Measurements from ENCODE around the gene NSMF.

NSMF gene

DNA sequence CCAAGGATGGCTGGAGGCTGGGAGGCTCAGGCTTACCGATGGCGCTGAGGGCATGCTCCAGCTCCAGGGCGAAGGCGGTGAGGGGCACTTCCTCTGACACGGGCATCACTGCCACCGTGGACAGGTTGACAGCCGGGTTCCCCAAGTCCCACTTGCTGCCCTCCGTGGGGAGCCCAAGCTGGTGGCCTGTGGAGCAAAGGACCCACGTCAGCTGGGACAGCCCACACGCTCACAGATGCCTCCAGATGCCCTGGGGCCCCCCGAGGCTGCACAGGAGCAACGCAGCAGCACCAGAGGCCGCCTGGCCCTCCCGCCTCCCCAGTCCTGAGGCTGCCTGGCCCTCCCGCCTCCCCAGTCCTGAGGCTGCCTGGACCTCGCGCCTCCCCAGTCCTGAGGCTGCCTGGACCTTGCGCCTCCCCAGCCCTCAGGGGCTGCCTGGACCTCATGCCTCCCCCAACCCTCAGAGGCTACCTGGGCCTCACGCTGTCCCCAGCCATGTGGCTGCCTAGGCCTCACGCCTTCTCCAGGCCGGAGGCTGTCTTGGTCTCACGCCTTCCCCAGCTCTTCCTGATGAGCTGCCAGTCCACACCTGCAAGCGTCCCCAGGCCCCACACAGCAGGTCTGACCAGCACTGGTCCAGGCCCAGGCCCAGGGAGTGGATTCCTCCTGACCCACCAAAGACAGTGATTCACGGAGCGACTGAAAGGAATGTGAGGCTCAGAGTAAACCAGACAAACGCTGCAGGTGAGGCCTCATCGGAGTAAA, 25.6 kb upstream of the NSMF start:
- H3K27ac Mint-ChIP-seq: no peak overlapping the region
- no peaks in the 10 kb centered on the region for H3K9me3 Mint-ChIP-seq
- TF ChIP-seq, protein P1, sequence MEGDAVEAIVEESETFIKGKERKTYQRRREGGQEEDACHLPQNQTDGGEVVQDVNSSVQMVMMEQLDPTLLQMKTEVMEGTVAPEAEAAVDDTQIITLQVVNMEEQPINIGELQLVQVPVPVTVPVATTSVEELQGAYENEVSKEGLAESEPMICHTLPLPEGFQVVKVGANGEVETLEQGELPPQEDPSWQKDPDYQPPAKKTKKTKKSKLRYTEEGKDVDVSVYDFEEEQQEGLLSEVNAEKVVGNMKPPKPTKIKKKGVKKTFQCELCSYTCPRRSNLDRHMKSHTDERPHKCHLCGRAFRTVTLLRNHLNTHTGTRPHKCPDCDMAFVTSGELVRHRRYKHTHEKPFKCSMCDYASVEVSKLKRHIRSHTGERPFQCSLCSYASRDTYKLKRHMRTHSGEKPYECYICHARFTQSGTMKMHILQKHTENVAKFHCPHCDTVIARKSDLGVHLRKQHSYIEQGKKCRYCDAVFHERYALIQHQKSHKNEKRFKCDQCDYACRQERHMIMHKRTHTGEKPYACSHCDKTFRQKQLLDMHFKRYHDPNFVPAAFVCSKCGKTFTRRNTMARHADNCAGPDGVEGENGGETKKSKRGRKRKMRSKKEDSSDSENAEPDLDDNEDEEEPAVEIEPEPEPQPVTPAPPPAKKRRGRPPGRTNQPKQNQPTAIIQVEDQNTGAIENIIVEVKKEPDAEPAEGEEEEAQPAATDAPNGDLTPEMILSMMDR (IDR thresholded peaks at IDR 0.05; ENCODE audit: unreplicated experiment in 3 of 3): no peak
- H3K27me3 Mint-ChIP-seq (ENCODE audit: low read depth): peaks cover 4% of the 10 kb centered on the region
- H3K4me3 Mint-ChIP-seq: no peak overlapping the region
- no peaks in the 10 kb centered on the region for H3K36me3 Mint-ChIP-seq (ENCODE audit: low read depth)
- no peaks in the 10 kb centered on the region for H3K4me1 Mint-ChIP-seq

DNA sequence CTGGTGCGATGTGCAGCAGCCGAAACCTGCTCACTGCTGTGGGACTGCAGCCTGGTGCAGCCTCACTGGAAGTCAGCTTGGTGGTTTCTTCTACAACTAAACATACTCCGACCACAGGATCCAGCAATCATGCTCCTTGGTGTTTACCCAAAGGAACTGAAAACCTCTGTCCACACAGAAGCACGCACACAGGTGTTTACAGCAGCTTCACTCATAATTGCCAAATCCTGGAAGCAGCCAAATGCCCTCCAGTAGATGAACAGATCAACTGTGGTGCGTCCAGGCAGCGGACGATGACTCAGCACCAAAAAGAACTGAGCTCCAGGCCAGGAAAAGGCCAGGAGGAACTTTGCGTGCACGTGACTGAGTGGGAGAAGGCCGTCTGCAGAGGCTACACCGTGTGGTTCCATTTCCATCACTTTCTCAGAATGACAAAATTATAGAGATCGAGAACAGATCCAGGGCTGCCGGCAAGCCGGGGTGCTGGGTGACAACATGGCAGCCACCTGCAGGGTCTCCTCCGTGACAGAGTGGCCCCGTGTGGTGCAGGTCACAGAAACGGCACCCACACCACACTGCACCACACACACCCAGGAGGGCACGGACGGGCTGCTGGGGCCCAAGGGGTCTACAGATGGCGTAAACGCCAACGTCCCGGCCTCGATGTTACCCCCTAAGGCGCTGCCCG, 23.1 kb upstream of the NSMF start:
- no peaks in the 10 kb centered on the region for H3K9me3 Mint-ChIP-seq
- H3K4me3 Mint-ChIP-seq: no peak overlapping the region
- H3K36me3 Mint-ChIP-seq (ENCODE audit: low read depth): no peaks in the 10 kb centered on the region
- no peak overlapping the region for H3K27ac Mint-ChIP-seq
- peaks cover 6% of the 10 kb centered on the region for H3K4me1 Mint-ChIP-seq
- TF ChIP-seq, protein P1 (IDR thresholded peaks at IDR 0.05; ENCODE audit: unreplicated experiment in 3 of 3): no peak
- peaks cover 4% of the 10 kb centered on the region for H3K27me3 Mint-ChIP-seq (ENCODE audit: low read depth)

GRCh38 chr9:137480686-137481683, 21.9 kb upstream of the NSMF start:
- no peaks in the 10 kb centered on the region for H3K36me3 Mint-ChIP-seq (ENCODE audit: low read depth)
- H3K4me1 Mint-ChIP-seq: peaks cover 6% of the 10 kb centered on the region
- no peak overlapping the region for H3K4me3 Mint-ChIP-seq
- H3K9me3 Mint-ChIP-seq: peaks cover 5% of the 10 kb centered on the region
- no peak overlapping the region for H3K27ac Mint-ChIP-seq
- H3K27me3 Mint-ChIP-seq (ENCODE audit: low read depth): peaks cover under 1% of the 10 kb centered on the region
- TF ChIP-seq, protein P1 (IDR thresholded peaks at IDR 0.05; ENCODE audit: unreplicated experiment in 3 of 3): no peak

DNA sequence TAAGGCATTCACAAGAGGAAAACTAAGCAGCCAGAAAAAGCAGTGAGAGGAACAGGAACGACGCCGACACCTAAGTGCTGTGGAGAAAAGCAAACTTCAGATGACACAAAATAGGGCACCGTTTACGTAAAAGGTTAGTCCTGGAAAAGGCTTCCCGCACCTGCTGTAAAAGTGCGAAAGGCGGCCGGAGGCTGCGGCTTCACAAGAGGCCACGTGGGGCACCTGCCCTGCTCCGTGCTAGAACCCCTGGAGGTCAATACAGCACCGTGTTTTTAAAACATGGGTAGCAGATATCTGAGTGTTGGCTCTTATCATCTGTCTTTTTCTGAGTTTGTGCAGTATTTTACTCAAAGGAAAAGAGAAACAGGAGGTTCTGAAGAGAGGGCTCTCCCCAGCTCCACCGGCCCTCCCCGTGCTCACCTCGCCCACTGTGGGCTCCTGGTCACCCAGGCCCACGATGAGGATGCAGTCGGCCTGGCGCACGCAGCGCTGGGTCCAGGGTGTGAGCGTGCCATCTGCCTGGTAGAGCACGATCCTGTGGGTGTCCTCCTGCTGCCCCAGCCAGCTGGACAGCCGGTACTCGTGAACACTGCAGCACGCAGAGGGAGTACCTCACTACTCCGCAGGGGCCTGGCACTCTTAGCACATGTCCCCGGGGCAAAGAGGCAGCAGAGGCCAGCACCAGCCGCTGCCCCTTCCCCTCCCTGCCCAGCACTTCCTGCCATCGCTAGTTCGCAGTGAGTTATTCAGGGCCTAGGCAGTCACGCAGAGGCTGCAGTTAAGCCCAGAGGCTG, 21.0 kb upstream of the NSMF start:
- Mint-ChIP-seq H3K36me3 (ENCODE audit: low read depth) (no peaks in the 10 kb centered on the region), H3K9me3 (peaks cover 9% of the 10 kb centered on the region), H3K4me3 (no peak overlapping the region), H3K27me3 (ENCODE audit: low read depth) (no peaks in the 10 kb centered on the region), H3K4me1 (peaks cover 6% of the 10 kb centered on the region), H3K27ac (peak overlapping the region in 1 of 3 experiments; percentile 27)
- TF ChIP-seq, protein P1 (IDR thresholded peaks at IDR 0.05; ENCODE audit: unreplicated experiment in 3 of 3): no peak
